Activated naive CD4-positive, alpha-beta T cell treated with anti-CD3 and anti-CD28 coated beads, Interleukin-2, amount 10 ng/mL, durations not matched to agents 7 days and 5 days (primary cell): ENCODE measurements around the gene TAS2R16.

Source experiments
- CTCF ChIA-PET: fragments of 350-600 bp; sonication (Branson Sonifier 250); formaldehyde crosslinking; loops from one replicate; lab custom pipeline; 2021; ENCODE audit warnings: antibody characterized with exemption; lab: Charles Lee
- DNase-seq: peaks from one replicate; pipeline ENCODE4 v3.0.0-alpha.2; 2020
- H3K27ac Mint-ChIP-seq: one replicate; pipeline ENCODE4 v1.8.0; 2021; ENCODE audit warnings: mild to moderate bottlenecking, moderate library complexity, mixed read lengths
- H3K27me3 Mint-ChIP-seq: one replicate; pipeline ENCODE4 v1.8.0; 2021; ENCODE audit warnings: mild to moderate bottlenecking, mixed read lengths
- H3K36me3 Mint-ChIP-seq: one replicate; pipeline ENCODE4 v1.8.0; 2021; ENCODE audit warnings: mixed read lengths
- H3K4me1 Mint-ChIP-seq: one replicate; pipeline ENCODE4 v1.8.0; 2021; ENCODE audit warnings: mixed read lengths
- H3K4me3 Mint-ChIP-seq: one replicate; pipeline ENCODE4 v1.8.0; 2021; ENCODE audit warnings: mild to moderate bottlenecking, moderate library complexity, mixed read lengths
- H3K9me3 Mint-ChIP-seq: one replicate; pipeline ENCODE4 v1.8.0; 2021; ENCODE audit warnings: mixed read lengths

TAS2R16 gene, protein sequence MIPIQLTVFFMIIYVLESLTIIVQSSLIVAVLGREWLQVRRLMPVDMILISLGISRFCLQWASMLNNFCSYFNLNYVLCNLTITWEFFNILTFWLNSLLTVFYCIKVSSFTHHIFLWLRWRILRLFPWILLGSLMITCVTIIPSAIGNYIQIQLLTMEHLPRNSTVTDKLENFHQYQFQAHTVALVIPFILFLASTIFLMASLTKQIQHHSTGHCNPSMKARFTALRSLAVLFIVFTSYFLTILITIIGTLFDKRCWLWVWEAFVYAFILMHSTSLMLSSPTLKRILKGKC

DNA sequence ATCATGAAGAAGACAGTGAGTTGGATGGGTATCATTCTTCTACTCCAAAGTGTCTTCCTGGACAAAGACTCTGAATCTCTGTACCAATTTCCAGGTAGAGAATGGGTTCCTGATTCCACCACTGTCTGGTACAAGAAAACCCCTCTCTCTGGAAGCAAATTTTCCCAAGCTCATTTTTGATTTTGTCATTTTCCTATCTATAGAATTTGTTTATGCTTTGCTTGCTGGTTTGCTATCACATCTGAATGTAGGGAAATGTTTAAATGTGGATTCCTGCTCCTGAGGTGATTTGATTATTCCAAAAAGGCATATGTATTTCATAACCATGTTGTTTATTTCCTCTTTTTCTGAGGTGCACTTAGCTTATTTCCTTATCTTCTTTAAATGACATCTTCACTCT, at the start of gene TAS2R16:
Gene TAS2R16, minus strand, starts transcription at position 101 of the 400 bp plus-strand sequence. Its CDS starts 66 bp downstream, at position 35.
- Mint-ChIP-seq H3K4me3 (no peak within 1 kb of the TSS), H3K9me3 (peaks cover 12% of the 10 kb centered on the region), H3K4me1 (no peaks in the 10 kb centered on the region), H3K27ac (no peak within 1 kb of the TSS), H3K27me3 (no peaks in the 10 kb centered on the region), H3K36me3 (no peaks in the 10 kb centered on the region)
- CTCF ChIA-PET = no interaction called here
- DNase-seq = no peak

DNA sequence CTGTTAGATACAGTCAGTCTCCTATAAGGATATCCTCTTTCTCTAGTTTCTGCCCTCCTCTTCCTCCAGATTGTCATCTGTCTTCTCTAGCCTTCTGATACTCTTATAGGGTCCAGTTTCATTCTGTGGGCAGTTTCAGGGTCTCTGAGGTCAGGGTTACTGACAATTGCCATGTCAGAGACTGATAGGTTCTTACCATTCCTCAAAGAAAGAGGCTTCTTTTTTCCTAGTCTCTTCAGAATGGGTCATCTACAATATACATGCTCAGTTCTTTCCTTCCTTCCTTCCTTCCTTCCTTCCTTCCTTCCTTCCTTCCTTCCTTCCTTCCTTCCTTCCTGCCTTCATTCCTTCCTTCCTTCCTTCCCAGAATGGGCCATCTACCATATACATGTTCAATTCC, 48.1 kb upstream of the TAS2R16 start:
- Mint-ChIP-seq H3K9me3 (peaks cover 3% of the 10 kb centered on the region), H3K4me1 (no peaks in the 10 kb centered on the region), H3K27me3 (no peaks in the 10 kb centered on the region), H3K36me3 (no peaks in the 10 kb centered on the region), H3K27ac (no peak overlapping the region), H3K4me3 (no peak overlapping the region)
- DNase-seq = no peak
- CTCF ChIA-PET = no interaction called here

GRCh38 chr7:123041101-123041500, 45.6 kb upstream of the TAS2R16 start:
- Mint-ChIP-seq H3K27me3 (no peaks in the 10 kb centered on the region), H3K36me3 (no peaks in the 10 kb centered on the region), H3K9me3 (peaks cover 5% of the 10 kb centered on the region), H3K4me1 (no peaks in the 10 kb centered on the region), H3K27ac (no peak overlapping the region), H3K4me3 (no peak overlapping the region)
- CTCF ChIA-PET = no interaction called here
- DNase-seq = no peak

DNA sequence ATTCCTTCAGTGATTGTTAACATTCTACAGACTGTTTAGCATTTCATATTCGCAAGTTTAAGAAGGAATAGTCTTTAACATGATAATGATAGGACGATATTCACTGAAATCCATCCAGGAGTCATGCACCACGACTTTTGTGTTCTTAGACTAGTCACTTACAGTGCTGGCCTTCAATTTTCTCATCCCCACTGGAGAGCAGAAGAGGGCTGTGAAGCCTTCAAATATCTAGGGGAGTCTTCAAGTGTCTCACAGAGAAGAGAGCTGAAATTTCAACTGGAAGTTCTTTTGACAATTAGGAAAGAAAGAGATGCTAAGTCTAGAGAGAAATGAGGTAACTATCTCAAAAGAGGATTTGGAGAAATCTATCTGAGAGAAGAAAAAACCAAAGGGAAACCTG, 43.8 kb upstream of the TAS2R16 start:
- peaks cover 7% of the 10 kb centered on the region for H3K9me3 Mint-ChIP-seq

DNA sequence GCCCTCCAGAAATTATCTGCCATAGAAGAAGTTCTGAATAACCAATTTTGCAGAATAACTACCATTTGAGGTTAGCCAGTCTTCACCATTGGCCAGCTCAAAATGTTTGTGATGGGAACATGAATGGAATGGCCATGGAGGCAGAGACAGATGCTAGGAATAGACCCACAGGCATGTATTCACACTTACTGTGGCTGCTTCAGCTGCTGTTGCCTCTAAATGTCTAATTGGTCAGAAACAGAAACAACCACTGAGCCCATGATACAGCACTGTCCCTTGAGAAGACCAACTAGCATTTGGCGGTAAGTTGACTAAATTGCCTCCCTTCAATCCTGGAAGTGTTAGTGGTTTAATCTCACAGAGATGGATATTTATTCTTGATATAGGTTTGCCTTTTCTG, 38.6 kb upstream of the TAS2R16 start:
- H3K27me3 Mint-ChIP-seq = no peaks in the 10 kb centered on the region
- no peak for DNase-seq
- CTCF ChIA-PET = no interaction called here
- H3K27ac Mint-ChIP-seq = no peak overlapping the region
- H3K4me1 Mint-ChIP-seq = no peaks in the 10 kb centered on the region
- peaks cover 15% of the 10 kb centered on the region for H3K9me3 Mint-ChIP-seq
- H3K36me3 Mint-ChIP-seq = no peaks in the 10 kb centered on the region
- H3K4me3 Mint-ChIP-seq = no peak overlapping the region

More for the DNA sequence above, 43.8 kb upstream of the TAS2R16 start:
- H3K4me1 Mint-ChIP-seq = no peaks in the 10 kb centered on the region
- CTCF ChIA-PET = no interaction called here
- H3K4me3 Mint-ChIP-seq = no peak overlapping the region
- no peak for DNase-seq
- H3K27ac Mint-ChIP-seq = no peak overlapping the region
- no peaks in the 10 kb centered on the region for H3K36me3 Mint-ChIP-seq
- H3K27me3 Mint-ChIP-seq = no peaks in the 10 kb centered on the region

DNA sequence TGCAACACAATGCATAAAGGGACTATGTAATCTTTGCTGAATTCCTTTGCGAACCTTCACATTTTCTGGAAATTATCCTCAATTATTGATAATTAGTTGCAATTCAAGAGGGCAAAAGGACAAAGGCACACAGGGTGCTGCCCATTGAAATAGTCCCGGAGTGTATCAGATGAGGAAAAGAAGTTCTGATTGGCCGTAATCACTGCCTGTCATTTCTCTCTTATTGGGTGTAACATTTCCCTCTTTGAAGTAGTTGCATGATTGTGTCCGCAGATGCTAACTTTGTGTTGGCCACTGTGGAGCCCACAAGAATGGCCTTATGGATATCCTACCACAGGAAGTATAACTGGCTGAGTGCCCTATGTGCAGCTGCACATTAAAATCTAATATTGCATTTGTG, 35.1 kb upstream of the TAS2R16 start:
- CTCF ChIA-PET = no interaction called here
- Mint-ChIP-seq H3K36me3 (no peaks in the 10 kb centered on the region), H3K4me1 (no peaks in the 10 kb centered on the region), H3K27ac (no peak overlapping the region), H3K9me3 (peaks cover 13% of the 10 kb centered on the region), H3K4me3 (no peak overlapping the region), H3K27me3 (no peaks in the 10 kb centered on the region)
- no peak for DNase-seq

- CTCF ChIA-PET = no interaction called here
Observed at GRCh38 chr7:123028339-123028738, 32.8 kb upstream of the TAS2R16 start.

GRCh38 chr7:123026251-123026650, 30.8 kb upstream of the TAS2R16 start:
- no peak for DNase-seq
- Mint-ChIP-seq H3K27me3 (no peaks in the 10 kb centered on the region), H3K4me1 (no peaks in the 10 kb centered on the region), H3K27ac (no peak overlapping the region), H3K9me3 (peaks cover 8% of the 10 kb centered on the region), H3K4me3 (no peak overlapping the region), H3K36me3 (no peaks in the 10 kb centered on the region)
- CTCF ChIA-PET = no interaction called here

More at GRCh38 chr7:123028339-123028738, 32.8 kb upstream of the TAS2R16 start:
- Mint-ChIP-seq H3K4me3 (no peak overlapping the region), H3K27me3 (no peaks in the 10 kb centered on the region), H3K36me3 (no peaks in the 10 kb centered on the region), H3K9me3 (peaks cover 5% of the 10 kb centered on the region), H3K4me1 (no peaks in the 10 kb centered on the region), H3K27ac (no peak overlapping the region)
- DNase-seq = no peak

DNA sequence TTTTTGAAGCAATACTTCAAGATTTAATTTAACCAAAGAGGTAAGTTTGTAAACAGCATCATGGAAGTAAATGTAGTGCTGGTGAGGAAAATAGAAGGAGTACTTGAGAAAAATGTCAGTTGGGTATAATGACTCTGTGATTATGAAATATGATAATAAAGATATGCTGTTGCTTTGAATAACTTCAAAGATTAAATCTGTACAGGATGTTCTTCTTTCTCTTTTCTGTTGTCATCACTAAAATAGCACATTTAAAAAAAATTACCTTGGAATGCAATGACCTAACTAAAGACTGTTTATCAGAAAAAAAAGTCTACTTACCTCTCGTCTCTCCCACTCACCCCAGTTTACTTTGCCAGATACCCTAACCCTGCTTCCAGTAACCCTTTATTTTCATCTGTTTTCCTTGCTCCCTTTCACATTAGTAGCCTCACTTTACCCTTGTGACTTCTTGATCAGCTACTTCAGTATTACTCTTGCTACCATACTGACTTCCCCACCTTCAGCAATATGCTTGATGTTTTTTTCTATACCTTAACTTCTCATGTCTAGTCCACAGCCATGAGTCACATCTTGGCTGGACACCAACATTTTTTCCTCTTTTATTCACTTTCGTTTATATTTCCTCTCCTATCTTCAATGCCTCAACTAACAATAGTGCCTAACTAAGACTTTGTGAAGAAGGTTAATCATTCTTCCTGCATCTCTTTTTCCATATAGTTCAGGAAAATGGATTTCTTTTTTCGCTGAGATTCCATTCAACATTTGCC, 29.7 kb upstream of the TAS2R16 start:
- Mint-ChIP-seq H3K9me3 (peaks cover 8% of the 10 kb centered on the region), H3K27me3 (no peaks in the 10 kb centered on the region), H3K27ac (no peak overlapping the region), H3K4me3 (no peak overlapping the region), H3K36me3 (no peaks in the 10 kb centered on the region), H3K4me1 (no peaks in the 10 kb centered on the region)
- CTCF ChIA-PET = no interaction called here
- DNase-seq = no peak

DNA sequence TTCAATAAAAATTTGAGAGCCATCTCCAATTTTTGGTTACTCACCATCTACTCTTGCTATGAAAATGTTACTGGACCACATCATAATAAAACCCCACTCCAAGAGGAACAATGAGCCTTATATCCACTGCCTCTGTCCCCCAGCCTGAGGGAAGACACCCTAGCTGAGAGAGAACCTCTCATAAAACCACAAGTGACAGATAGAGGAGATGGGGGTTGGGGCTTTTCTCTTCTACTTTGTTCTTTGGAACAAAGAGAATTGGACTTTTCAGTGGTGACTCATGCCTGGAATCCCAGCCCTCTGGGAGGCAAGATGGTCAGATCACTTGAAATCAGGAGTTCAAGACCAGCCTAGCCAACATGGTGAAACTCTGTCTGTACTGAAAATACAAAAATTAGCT, 27.6 kb upstream of the TAS2R16 start:
- H3K4me1 Mint-ChIP-seq = no peaks in the 10 kb centered on the region
- H3K27me3 Mint-ChIP-seq = no peaks in the 10 kb centered on the region
- H3K4me3 Mint-ChIP-seq = no peak overlapping the region
- CTCF ChIA-PET = no interaction called here
- no peaks in the 10 kb centered on the region for H3K36me3 Mint-ChIP-seq
- peaks cover 9% of the 10 kb centered on the region for H3K9me3 Mint-ChIP-seq
- no peak for DNase-seq
- no peak overlapping the region for H3K27ac Mint-ChIP-seq

GRCh38 chr7:123022576-123022975, 27.1 kb upstream of the TAS2R16 start:
- CTCF ChIA-PET = no interaction called here
- no peaks in the 10 kb centered on the region for H3K36me3 Mint-ChIP-seq
- no peak overlapping the region for H3K27ac Mint-ChIP-seq
- H3K27me3 Mint-ChIP-seq = no peaks in the 10 kb centered on the region
- DNase-seq = no peak
- no peak overlapping the region for H3K4me3 Mint-ChIP-seq
- no peaks in the 10 kb centered on the region for H3K4me1 Mint-ChIP-seq
- peaks cover 9% of the 10 kb centered on the region for H3K9me3 Mint-ChIP-seq

- CTCF ChIA-PET = no interaction called here
- DNase-seq = no peak
- Mint-ChIP-seq H3K4me1 (no peaks in the 10 kb centered on the region), H3K27ac (no peak overlapping the region), H3K36me3 (no peaks in the 10 kb centered on the region), H3K4me3 (no peak overlapping the region), H3K9me3 (peaks cover 12% of the 10 kb centered on the region), H3K27me3 (no peaks in the 10 kb centered on the region)
Observed at GRCh38 chr7:123012435-123012834, 16.9 kb upstream of the TAS2R16 start.

- Mint-ChIP-seq H3K4me1 (no peaks in the 10 kb centered on the region), H3K27ac (no peak overlapping the region), H3K36me3 (no peaks in the 10 kb centered on the region), H3K4me3 (no peak overlapping the region), H3K27me3 (no peaks in the 10 kb centered on the region), H3K9me3 (peaks cover 10% of the 10 kb centered on the region)
- CTCF ChIA-PET = no interaction called here
- DNase-seq = no peak
Observed at GRCh38 chr7:123011766-123012369, 16.4 kb upstream of the TAS2R16 start.

- DNase-seq = no peak
- Mint-ChIP-seq H3K36me3 (no peaks in the 10 kb centered on the region), H3K4me3 (no peak overlapping the region), H3K27ac (no peak overlapping the region), H3K9me3 (peaks cover 2% of the 10 kb centered on the region), H3K27me3 (no peaks in the 10 kb centered on the region), H3K4me1 (no peaks in the 10 kb centered on the region)
- CTCF ChIA-PET = no interaction called here
Observed at GRCh38 chr7:123004931-123005330, 9.4 kb upstream of the TAS2R16 start.
